ENCODE results near the gene NUP188. TPM values are rescaled to one million over a fixed set of nuclear protein-coding genes. Genes with fewer than 3 reads are reported as not detected.
"Not testable (repeated sequence)": the region's sequence is repeated elsewhere in the genome, so short reads cannot be mapped to it uniquely, and the experiment has no call there.

The NUP188 gene
- total RNA-seq, 1 donor from 2014 or later = 128 TPM

DNA sequence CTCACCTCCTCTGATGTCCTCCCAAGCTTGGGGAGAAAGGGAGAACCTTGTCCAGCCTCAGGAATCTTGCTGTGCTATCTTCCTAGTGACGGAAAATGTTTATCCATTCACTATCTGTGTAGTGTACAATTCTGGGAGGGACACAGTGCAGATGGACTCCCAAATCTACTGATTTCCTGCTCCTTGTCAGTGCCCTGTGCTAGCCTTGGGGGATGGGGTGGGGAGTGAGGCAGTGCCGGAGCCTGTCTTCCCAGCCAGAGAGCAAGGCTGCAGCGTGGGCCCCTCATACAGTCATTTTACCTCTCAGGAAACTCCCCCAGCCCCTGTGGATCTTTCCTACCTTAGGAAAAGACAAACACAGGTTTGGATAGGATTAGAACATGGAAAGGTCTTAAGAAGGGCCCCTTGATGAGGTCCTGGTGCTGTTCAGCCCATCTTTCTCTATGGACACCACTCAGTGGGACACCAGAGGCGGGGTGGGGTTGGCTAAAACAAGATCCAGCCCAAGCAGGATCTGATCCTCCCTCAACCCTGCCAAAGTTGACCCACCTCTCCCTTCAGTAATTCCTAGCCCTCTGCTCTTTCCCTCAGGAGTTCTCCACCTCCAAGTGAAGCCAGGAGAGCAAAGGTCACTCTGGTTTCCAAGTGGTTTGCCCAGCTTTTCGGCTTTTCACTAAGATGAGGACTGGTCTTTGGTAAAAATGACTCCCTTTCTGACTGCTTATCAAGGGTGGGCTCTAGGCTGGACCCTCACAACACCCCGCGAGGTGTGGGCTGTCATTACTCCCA, 3.5 kb upstream of the NUP188 start:
- Mint-ChIP-seq H3K36me3 (ENCODE audit: low read depth) (peaks cover 7% of the 10 kb centered on the region), H3K27me3 (ENCODE audit: low read depth) (no peaks in the 10 kb centered on the region)

DNA sequence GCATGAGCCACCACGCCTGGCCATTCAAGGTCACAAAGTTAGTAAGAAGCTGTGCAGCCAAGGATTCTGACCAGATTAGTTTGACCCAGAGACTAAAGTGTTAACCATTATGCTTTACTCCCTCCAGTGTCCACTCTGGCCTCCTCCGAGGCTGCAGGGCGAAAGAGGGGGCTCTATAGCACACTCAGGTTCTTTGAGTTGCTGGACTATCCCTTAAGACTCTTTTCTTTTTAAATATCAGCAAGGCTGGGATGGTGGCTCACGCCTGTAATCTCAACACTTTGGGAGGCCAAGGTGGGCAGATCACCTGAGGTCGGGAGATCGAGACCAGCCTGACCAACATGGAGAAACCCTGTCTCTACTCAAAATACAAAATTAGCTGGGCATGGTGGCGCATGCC, 2.5 kb upstream of the NUP188 start:
- not testable (repeated sequence) for H3K36me3 Mint-ChIP-seq (ENCODE audit: low read depth); H3K9me3 Mint-ChIP-seq; H3K27ac Mint-ChIP-seq (ENCODE audit: unreplicated experiment); DNase-seq (ENCODE audit: low read depth, low spot score); H3K27me3 Mint-ChIP-seq (ENCODE audit: low read depth)
- Mint-ChIP-seq H3K4me1 (peaks cover 31% of the 10 kb centered on the region), H3K4me3 (peak overlapping the region; percentile 31)

More for the DNA sequence above, 3.5 kb upstream of the NUP188 start:
- H3K4me3 Mint-ChIP-seq = peak overlapping the region; percentile 47
- DNase-seq (ENCODE audit: low read depth, low spot score) = no peak
- H3K27ac Mint-ChIP-seq (ENCODE audit: unreplicated experiment) = no peak overlapping the region
- TF ChIP-seq, protein P1, sequence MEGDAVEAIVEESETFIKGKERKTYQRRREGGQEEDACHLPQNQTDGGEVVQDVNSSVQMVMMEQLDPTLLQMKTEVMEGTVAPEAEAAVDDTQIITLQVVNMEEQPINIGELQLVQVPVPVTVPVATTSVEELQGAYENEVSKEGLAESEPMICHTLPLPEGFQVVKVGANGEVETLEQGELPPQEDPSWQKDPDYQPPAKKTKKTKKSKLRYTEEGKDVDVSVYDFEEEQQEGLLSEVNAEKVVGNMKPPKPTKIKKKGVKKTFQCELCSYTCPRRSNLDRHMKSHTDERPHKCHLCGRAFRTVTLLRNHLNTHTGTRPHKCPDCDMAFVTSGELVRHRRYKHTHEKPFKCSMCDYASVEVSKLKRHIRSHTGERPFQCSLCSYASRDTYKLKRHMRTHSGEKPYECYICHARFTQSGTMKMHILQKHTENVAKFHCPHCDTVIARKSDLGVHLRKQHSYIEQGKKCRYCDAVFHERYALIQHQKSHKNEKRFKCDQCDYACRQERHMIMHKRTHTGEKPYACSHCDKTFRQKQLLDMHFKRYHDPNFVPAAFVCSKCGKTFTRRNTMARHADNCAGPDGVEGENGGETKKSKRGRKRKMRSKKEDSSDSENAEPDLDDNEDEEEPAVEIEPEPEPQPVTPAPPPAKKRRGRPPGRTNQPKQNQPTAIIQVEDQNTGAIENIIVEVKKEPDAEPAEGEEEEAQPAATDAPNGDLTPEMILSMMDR (conservative IDR thresholded peaks at IDR 0.05) = no peak
- H3K9me3 Mint-ChIP-seq = no peaks in the 10 kb centered on the region
- peaks cover 31% of the 10 kb centered on the region for H3K4me1 Mint-ChIP-seq

DNA sequence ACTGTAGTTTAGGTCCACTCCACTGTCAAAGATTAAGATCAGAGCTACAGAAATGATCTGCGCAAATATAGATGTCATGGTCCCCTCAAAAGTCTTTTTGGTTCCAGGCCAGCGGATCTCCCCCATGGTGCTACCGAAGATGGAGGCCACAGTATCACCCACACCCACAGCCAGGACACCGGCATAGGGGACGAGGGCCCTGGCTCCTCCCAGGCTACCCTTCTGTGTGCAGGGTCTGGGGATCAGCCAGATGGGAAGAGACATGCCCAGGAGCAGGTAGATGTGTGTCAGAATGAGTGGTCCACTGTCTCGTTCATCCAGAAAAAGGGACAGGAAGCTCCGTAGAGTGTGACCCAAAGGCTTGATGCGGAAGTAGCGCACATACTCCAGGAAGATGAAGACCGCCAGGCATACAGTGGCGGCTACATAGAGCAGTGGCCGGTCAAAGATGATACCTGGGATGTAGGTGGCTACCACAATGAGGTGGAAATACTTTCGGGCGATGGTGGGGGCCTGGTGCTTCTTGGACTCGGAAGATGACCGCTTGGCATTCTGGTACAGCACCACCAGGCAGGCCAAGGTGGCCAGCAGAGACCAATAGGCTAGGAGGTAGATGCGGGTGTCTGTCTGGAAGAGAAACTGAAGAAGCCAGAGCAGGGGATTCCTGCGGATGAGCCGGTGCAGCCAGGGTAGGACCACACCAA, 1.5 kb upstream of the NUP188 start:
- no peaks in the 10 kb centered on the region for H3K9me3 Mint-ChIP-seq
- TF ChIP-seq, protein P1 (conservative IDR thresholded peaks at IDR 0.05) = no peak
- H3K4me3 Mint-ChIP-seq = peak overlapping the region; percentile 97
- no peak overlapping the region for H3K27ac Mint-ChIP-seq (ENCODE audit: unreplicated experiment)
- H3K4me1 Mint-ChIP-seq = peaks cover 24% of the 10 kb centered on the region
- no peaks in the 10 kb centered on the region for H3K27me3 Mint-ChIP-seq (ENCODE audit: low read depth)
- peaks cover 7% of the 10 kb centered on the region for H3K36me3 Mint-ChIP-seq (ENCODE audit: low read depth)
- DNase-seq (ENCODE audit: low read depth, low spot score) = no peak

DNA sequence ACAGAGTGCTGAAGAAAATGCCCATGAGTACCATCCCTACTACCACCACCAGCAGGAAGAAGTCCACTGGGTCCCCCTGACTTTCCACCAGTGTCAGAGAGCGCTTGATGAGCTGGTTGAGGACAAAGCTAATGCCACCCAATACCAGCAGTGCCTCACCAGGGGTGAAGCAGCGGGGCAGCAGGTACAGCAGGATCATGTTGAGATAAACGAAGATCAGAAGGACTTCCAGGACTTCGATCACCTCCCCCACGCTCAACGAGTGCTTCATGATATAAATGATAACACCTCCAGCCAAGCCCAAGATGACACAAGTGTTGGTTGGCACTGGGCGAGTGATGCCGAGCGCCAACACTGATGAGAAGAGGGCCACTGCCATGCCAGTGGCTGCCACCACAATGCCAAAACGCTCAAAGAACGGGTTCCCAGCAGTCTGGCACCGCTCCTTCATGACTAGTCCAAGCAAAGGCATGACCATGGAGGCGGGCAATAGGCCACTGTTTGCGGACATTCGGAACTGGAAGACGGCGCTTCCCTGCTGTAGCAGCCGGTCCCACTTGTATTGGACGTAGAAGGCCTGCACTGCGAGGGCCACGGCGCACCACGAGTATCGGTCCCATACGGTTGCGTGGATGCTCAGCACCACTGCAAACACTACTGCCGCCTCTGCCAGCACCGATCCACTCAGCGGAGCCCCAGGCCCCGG, 775 bp upstream of the NUP188 start:
- H3K36me3 Mint-ChIP-seq (ENCODE audit: low read depth) = peaks cover 7% of the 10 kb centered on the region
- H3K9me3 Mint-ChIP-seq = no peaks in the 10 kb centered on the region
- peaks cover 23% of the 10 kb centered on the region for H3K4me1 Mint-ChIP-seq
- H3K27me3 Mint-ChIP-seq (ENCODE audit: low read depth) = no peaks in the 10 kb centered on the region
- TF ChIP-seq, protein P1 (conservative IDR thresholded peaks at IDR 0.05) = no peak
- peak overlapping the region; percentile 97 for H3K4me3 Mint-ChIP-seq
- DNase-seq (ENCODE audit: low read depth, low spot score) = no peak
- H3K27ac Mint-ChIP-seq (ENCODE audit: unreplicated experiment) = peak overlapping the region; percentile 98

DNA sequence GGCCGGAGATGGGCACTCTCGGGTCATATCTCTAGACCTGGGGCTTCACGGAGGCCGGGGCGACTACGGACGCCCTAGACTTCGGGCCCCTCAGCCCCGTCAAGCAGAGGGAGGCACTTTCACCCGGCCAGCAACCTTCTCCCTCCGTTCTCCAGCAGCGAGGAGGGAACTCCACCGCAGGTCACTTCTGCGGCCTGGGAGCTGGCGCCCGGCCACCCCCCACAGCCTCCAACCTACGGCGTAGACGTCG, 297 bp upstream of the NUP188 start:
- H3K4me3 Mint-ChIP-seq = peak overlapping the region; percentile 97
- peaks cover 7% of the 10 kb centered on the region for H3K36me3 Mint-ChIP-seq (ENCODE audit: low read depth)
- TF ChIP-seq, protein P1 (conservative IDR thresholded peaks at IDR 0.05) = no peak
- no peaks in the 10 kb centered on the region for H3K9me3 Mint-ChIP-seq
- no peaks in the 10 kb centered on the region for H3K27me3 Mint-ChIP-seq (ENCODE audit: low read depth)
- no peak for DNase-seq (ENCODE audit: low read depth, low spot score)
- H3K4me1 Mint-ChIP-seq = peaks cover 23% of the 10 kb centered on the region
- peak overlapping the region; percentile 98 for H3K27ac Mint-ChIP-seq (ENCODE audit: unreplicated experiment)

GRCh38 chr9:128961403-128961802, 13.9 kb downstream of the NUP188 start:
- not testable (repeated sequence) for H3K27ac Mint-ChIP-seq (ENCODE audit: unreplicated experiment); H3K4me3 Mint-ChIP-seq; DNase-seq (ENCODE audit: low read depth, low spot score); H3K36me3 Mint-ChIP-seq (ENCODE audit: low read depth); H3K4me1 Mint-ChIP-seq; H3K9me3 Mint-ChIP-seq; H3K27me3 Mint-ChIP-seq (ENCODE audit: low read depth)

Measured in neural crest cell (in vitro differentiated cells).